ENCODE results near the gene SMIM38. TPM values are rescaled to one million over a fixed set of nuclear protein-coding genes. Genes with fewer than 3 reads are reported as not detected.

Gene SMIM38
- total RNA-seq, 1 experiment from 2014 or later = 0.09 TPM

DNA sequence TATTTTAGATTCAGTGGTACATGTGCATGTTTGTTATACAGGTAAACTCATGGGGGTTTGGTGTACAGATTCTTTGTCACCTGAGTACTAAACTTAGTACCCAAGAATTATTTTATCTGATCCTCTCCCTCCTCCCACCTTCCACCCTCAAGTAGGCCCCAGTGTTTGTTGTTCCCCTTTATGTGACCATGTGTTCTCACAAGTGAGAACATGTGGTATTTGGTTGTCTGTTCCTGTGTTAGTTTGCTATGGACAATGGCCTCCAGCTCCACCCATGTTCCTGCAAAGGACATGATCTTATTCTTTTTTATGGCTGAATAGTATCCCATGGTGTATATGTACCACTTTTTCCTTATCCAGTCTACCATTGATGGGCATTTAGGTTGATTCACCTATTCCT is 6.8 kb downstream of the SMIM38 start:
- no peak overlapping the region for H3K27ac ChIP-seq (ENCODE audit: insufficient read length, low read depth, low read length)
- H2BK120ac ChIP-seq (ENCODE audit: low read depth, low read length, poor library complexity, severe bottlenecking) = no peak overlapping the region
- H3K14ac ChIP-seq (ENCODE audit: insufficient read depth, low read length) = no peak overlapping the region
- H3K9me3 ChIP-seq (ENCODE audit: control insufficient read depth, low read depth, low read length) = no peaks in the 10 kb centered on the region
- peaks cover 9 to 10% of the 10 kb centered on the region in 2 experiments; a peak in 4 of 5 replicates for H3K9me3 Mint-ChIP-seq
- H2AK5ac ChIP-seq (ENCODE audit: insufficient read length, low read length) = no peak overlapping the region
- H3K36me3 Mint-ChIP-seq (ENCODE audit: insufficient read depth in 1 of 3, low read depth in 3 of 3) = peaks cover 0 to 4% (median 0%) of the 10 kb centered on the region in 3 experiments; a peak in 3 of 7 replicates
- H3K18ac ChIP-seq (ENCODE audit: insufficient read length, low read depth, low read length) = no peak overlapping the region
- H2BK15ac ChIP-seq (ENCODE audit: low read depth, low read length) = no peak overlapping the region
- H4K91ac ChIP-seq (ENCODE audit: insufficient read length, low read depth, low read length) = no peak overlapping the region
- H3K27ac Mint-ChIP-seq = no peak overlapping the region
- H3K27me3 ChIP-seq (ENCODE audit: insufficient read depth, low read length) = no peaks in the 10 kb centered on the region
- H3K79me2 ChIP-seq (ENCODE audit: insufficient read depth, low read length) = no peaks in the 10 kb centered on the region
- no peak overlapping the region for H4K8ac ChIP-seq (replicated peaks; ENCODE audit: insufficient read length, low read depth, low read length)
- TF ChIP-seq, protein P1, sequence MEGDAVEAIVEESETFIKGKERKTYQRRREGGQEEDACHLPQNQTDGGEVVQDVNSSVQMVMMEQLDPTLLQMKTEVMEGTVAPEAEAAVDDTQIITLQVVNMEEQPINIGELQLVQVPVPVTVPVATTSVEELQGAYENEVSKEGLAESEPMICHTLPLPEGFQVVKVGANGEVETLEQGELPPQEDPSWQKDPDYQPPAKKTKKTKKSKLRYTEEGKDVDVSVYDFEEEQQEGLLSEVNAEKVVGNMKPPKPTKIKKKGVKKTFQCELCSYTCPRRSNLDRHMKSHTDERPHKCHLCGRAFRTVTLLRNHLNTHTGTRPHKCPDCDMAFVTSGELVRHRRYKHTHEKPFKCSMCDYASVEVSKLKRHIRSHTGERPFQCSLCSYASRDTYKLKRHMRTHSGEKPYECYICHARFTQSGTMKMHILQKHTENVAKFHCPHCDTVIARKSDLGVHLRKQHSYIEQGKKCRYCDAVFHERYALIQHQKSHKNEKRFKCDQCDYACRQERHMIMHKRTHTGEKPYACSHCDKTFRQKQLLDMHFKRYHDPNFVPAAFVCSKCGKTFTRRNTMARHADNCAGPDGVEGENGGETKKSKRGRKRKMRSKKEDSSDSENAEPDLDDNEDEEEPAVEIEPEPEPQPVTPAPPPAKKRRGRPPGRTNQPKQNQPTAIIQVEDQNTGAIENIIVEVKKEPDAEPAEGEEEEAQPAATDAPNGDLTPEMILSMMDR (conservative IDR thresholded peaks at IDR 0.05) = no peak
- no peak overlapping the region for H3K4me2 ChIP-seq (ENCODE audit: insufficient read depth, insufficient read length, low read length)
- H2BK20ac ChIP-seq (ENCODE audit: low read depth, low read length, poor library complexity, severe bottlenecking) = no peak overlapping the region
- H3K4me1 Mint-ChIP-seq = peaks cover 5 to 9% of the 10 kb centered on the region in 2 experiments; a peak in 3 of 4 replicates
- H2BK12ac ChIP-seq (ENCODE audit: insufficient read length, low read depth, low read length) = no peak overlapping the region
- DNase-seq = no peak
- no peaks in the 10 kb centered on the region for H3K4me1 ChIP-seq (ENCODE audit: insufficient read depth, low read length)
- H4K5ac ChIP-seq (ENCODE audit: insufficient read length, low read depth, low read length) = no peak overlapping the region
- no peak overlapping the region for H3T11ph ChIP-seq (ENCODE audit: low read length)
- no peak overlapping the region for H3K23ac ChIP-seq (ENCODE audit: insufficient read length, low read depth, low read length)
- H3K4ac ChIP-seq (ENCODE audit: low read depth, low read length) = no peak overlapping the region
- no peaks in the 10 kb centered on the region for H3K23me2 ChIP-seq (ENCODE audit: insufficient read length, low read depth, low read length, poor library complexity, severe bottlenecking)
- no peaks in the 10 kb centered on the region for H4K20me1 ChIP-seq (ENCODE audit: control insufficient read depth, insufficient read depth, insufficient read length)
- no peaks in the 10 kb centered on the region for H3K79me1 ChIP-seq (ENCODE audit: insufficient read depth, low read depth, low read length, poor library complexity, severe bottlenecking)
- H2AFZ ChIP-seq (ENCODE audit: low read length) = no peak overlapping the region
- H2BK5ac ChIP-seq (ENCODE audit: insufficient read length, low read length) = no peak overlapping the region
- peaks cover 22% of the 10 kb centered on the region for H3K27me3 Mint-ChIP-seq (ENCODE audit: low read depth)
- H3K56ac ChIP-seq (ENCODE audit: insufficient read length, low read depth, low read length) = no peak overlapping the region
- no peak overlapping the region for H3K9ac ChIP-seq (ENCODE audit: extremely low read depth, insufficient read length, low read length)
- no peak overlapping the region for H3K4me3 Mint-ChIP-seq

All from H9 (cell line).